ENCODE results near the gene ADCK2. TPM values are rescaled to one million over a fixed set of nuclear protein-coding genes. Genes with fewer than 3 reads are reported as not detected.
A peak's percentile ranks its signal among the peaks of the same experiment; 100 is the strongest.
"Not testable (repeated sequence)": the region's sequence is repeated elsewhere in the genome, so short reads cannot be mapped to it uniquely, and the experiment has no call there.

The ADCK2 gene
- total RNA-seq, 1 experiment from 2014 or later, result 7.5 TPM

DNA sequence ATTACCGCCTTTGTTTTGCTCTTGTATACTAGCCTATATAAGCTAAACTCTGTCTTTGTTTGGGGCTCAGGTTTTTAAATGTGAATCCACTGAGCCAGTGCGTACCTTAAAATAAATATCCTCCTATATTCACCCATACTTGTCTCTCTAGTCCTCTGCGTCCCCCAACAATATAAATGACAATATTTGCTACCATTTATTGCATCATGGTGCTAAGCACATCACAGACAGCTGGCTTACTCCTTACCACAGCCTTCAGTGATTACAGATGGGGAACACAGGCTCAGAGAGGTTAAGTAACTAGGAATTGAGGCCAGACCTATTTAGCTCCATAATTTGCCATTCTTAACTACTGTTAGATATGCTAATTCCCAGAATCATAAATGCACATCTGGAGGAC, 3.4 kb upstream of the ADCK2 start:
- Histone ChIP-seq H3K27me3 (replicated peaks; ENCODE audit: insufficient read depth, low read depth, low read length, poor library complexity) (no peaks in the 10 kb centered on the region), H3K36me3 (ENCODE audit: insufficient read depth, low read length, poor library complexity, severe bottlenecking) (no peaks in the 10 kb centered on the region), H3K9me3 (ENCODE audit: low read depth, low read length, poor library complexity, severe bottlenecking) (no peaks in the 10 kb centered on the region), H3K4me3 (ENCODE audit: low read depth, low read length, poor library complexity, severe bottlenecking) (no peak overlapping the region), H3K4me1 (ENCODE audit: insufficient read depth, low read length, poor library complexity, severe bottlenecking) (peaks cover 11% of the 10 kb centered on the region), H3K27ac (ENCODE audit: low read depth, low read length, poor library complexity, severe bottlenecking) (no peak overlapping the region)
- ChIA-PET POLR2A (ENCODE audit: low non-redundant PET) (no interaction called here), CTCF (no interaction called here)
- BruUV-seq (replicated peaks), result no TSS peak
- intact Hi-C loops (cut with micrococcal nuclease; ENCODE audit: unreplicated experiment), result no loop called here
- no peak for DNase-seq (ENCODE audit: low spot score)
- TF ChIP-seq EZH2 (IDR thresholded peaks at IDR 0.05; ENCODE audit: borderline replicate concordance, low read depth, low read length, poor library complexity, severe bottlenecking), result no peak
- TF ChIP-seq, protein P1, sequence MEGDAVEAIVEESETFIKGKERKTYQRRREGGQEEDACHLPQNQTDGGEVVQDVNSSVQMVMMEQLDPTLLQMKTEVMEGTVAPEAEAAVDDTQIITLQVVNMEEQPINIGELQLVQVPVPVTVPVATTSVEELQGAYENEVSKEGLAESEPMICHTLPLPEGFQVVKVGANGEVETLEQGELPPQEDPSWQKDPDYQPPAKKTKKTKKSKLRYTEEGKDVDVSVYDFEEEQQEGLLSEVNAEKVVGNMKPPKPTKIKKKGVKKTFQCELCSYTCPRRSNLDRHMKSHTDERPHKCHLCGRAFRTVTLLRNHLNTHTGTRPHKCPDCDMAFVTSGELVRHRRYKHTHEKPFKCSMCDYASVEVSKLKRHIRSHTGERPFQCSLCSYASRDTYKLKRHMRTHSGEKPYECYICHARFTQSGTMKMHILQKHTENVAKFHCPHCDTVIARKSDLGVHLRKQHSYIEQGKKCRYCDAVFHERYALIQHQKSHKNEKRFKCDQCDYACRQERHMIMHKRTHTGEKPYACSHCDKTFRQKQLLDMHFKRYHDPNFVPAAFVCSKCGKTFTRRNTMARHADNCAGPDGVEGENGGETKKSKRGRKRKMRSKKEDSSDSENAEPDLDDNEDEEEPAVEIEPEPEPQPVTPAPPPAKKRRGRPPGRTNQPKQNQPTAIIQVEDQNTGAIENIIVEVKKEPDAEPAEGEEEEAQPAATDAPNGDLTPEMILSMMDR (conservative IDR thresholded peaks at IDR 0.05; ENCODE audit: low read depth, low read length), result no peak

GRCh38 chr7:140669862-140670261, 2.9 kb upstream of the ADCK2 start:
- DNase-seq (ENCODE audit: low spot score); H3K27me3 ChIP-seq (replicated peaks; ENCODE audit: insufficient read depth, low read depth, low read length, poor library complexity); H3K27ac ChIP-seq (ENCODE audit: low read depth, low read length, poor library complexity, severe bottlenecking); intact Hi-C loops (cut with micrococcal nuclease; ENCODE audit: unreplicated experiment); H3K4me3 ChIP-seq (ENCODE audit: low read depth, low read length, poor library complexity, severe bottlenecking); POLR2A ChIA-PET (ENCODE audit: low non-redundant PET); H3K9me3 ChIP-seq (ENCODE audit: low read depth, low read length, poor library complexity, severe bottlenecking); H3K36me3 ChIP-seq (ENCODE audit: insufficient read depth, low read length, poor library complexity, severe bottlenecking); CTCF ChIA-PET; BruUV-seq (replicated peaks): not testable (repeated sequence)
- peaks cover 12% of the 10 kb centered on the region for H3K4me1 ChIP-seq (ENCODE audit: insufficient read depth, low read length, poor library complexity, severe bottlenecking)

GRCh38 chr7:140670343-140670935, 2.3 kb upstream of the ADCK2 start:
- H3K36me3 ChIP-seq (ENCODE audit: insufficient read depth, low read length, poor library complexity, severe bottlenecking), result no peaks in the 10 kb centered on the region
- no peak for DNase-seq (ENCODE audit: low spot score)
- peaks cover 12% of the 10 kb centered on the region for H3K4me1 ChIP-seq (ENCODE audit: insufficient read depth, low read length, poor library complexity, severe bottlenecking)
- H3K27ac ChIP-seq (ENCODE audit: low read depth, low read length, poor library complexity, severe bottlenecking), result no peak overlapping the region
- no peaks in the 10 kb centered on the region for H3K27me3 ChIP-seq (replicated peaks; ENCODE audit: insufficient read depth, low read depth, low read length, poor library complexity)
- POLR2A ChIA-PET (ENCODE audit: low non-redundant PET), result no interaction called here
- TF ChIP-seq, protein P1 (conservative IDR thresholded peaks at IDR 0.05; ENCODE audit: low read depth, low read length), result no peak
- no peak for TF ChIP-seq EZH2 (IDR thresholded peaks at IDR 0.05; ENCODE audit: borderline replicate concordance, low read depth, low read length, poor library complexity, severe bottlenecking)
- CTCF ChIA-PET, result no interaction called here
- intact Hi-C loops (cut with micrococcal nuclease; ENCODE audit: unreplicated experiment), result no loop called here
- H3K4me3 ChIP-seq (ENCODE audit: low read depth, low read length, poor library complexity, severe bottlenecking), result no peak overlapping the region
- no TSS peak for BruUV-seq (replicated peaks)
- H3K9me3 ChIP-seq (ENCODE audit: low read depth, low read length, poor library complexity, severe bottlenecking), result no peaks in the 10 kb centered on the region

GRCh38 chr7:140671966-140672365, 779 bp upstream of the ADCK2 start:
- BruUV-seq (replicated peaks), result no TSS peak
- no peak overlapping the region for H3K27ac ChIP-seq (ENCODE audit: low read depth, low read length, poor library complexity, severe bottlenecking)
- DNase-seq (ENCODE audit: low spot score), result no peak

More at GRCh38 chr7:140671966-140672365, 779 bp upstream of the ADCK2 start:
- H3K27me3 ChIP-seq (replicated peaks; ENCODE audit: insufficient read depth, low read depth, low read length, poor library complexity), result no peaks in the 10 kb centered on the region
- intact Hi-C loops (cut with micrococcal nuclease; ENCODE audit: unreplicated experiment), result no loop called here
- no peaks in the 10 kb centered on the region for H3K9me3 ChIP-seq (ENCODE audit: low read depth, low read length, poor library complexity, severe bottlenecking)
- ChIA-PET POLR2A (ENCODE audit: low non-redundant PET) (no interaction called here), CTCF (no interaction called here)
- H3K36me3 ChIP-seq (ENCODE audit: insufficient read depth, low read length, poor library complexity, severe bottlenecking), result no peaks in the 10 kb centered on the region
- peak overlapping the region; percentile 77 for H3K4me3 ChIP-seq (ENCODE audit: low read depth, low read length, poor library complexity, severe bottlenecking)
- no peak for TF ChIP-seq EZH2 (IDR thresholded peaks at IDR 0.05; ENCODE audit: borderline replicate concordance, low read depth, low read length, poor library complexity, severe bottlenecking)
- TF ChIP-seq, protein P1 (conservative IDR thresholded peaks at IDR 0.05; ENCODE audit: low read depth, low read length), result no peak
- peaks cover 12% of the 10 kb centered on the region for H3K4me1 ChIP-seq (ENCODE audit: insufficient read depth, low read length, poor library complexity, severe bottlenecking)

Measured in A673 (cell line).